Subcutaneous adipose tissue (tissue), 4 donors: ENCODE measurements around the gene CCSER2. TPM values are rescaled to one million over a fixed set of nuclear protein-coding genes. Genes with fewer than 3 reads are reported as not detected.

Experiments
- CTCF ChIP-seq: fragments of 450-650 bp; IDR thresholded peaks from one replicate; pipeline ENCODE4 v1.5.1; 2016; ENCODE audit warnings: low read depth, mild to moderate bottlenecking, control low read depth, antibody characterized with exemption, moderate library complexity
- total RNA-seq, 4 donors: library from RNA; depleted of rRNA; stranded (reverse); fragments of >200 nt; gene quantifications; one replicate each; pipeline ENCODE4 v1.1.0, GENCODE V29; 2016

Gene CCSER2, protein sequence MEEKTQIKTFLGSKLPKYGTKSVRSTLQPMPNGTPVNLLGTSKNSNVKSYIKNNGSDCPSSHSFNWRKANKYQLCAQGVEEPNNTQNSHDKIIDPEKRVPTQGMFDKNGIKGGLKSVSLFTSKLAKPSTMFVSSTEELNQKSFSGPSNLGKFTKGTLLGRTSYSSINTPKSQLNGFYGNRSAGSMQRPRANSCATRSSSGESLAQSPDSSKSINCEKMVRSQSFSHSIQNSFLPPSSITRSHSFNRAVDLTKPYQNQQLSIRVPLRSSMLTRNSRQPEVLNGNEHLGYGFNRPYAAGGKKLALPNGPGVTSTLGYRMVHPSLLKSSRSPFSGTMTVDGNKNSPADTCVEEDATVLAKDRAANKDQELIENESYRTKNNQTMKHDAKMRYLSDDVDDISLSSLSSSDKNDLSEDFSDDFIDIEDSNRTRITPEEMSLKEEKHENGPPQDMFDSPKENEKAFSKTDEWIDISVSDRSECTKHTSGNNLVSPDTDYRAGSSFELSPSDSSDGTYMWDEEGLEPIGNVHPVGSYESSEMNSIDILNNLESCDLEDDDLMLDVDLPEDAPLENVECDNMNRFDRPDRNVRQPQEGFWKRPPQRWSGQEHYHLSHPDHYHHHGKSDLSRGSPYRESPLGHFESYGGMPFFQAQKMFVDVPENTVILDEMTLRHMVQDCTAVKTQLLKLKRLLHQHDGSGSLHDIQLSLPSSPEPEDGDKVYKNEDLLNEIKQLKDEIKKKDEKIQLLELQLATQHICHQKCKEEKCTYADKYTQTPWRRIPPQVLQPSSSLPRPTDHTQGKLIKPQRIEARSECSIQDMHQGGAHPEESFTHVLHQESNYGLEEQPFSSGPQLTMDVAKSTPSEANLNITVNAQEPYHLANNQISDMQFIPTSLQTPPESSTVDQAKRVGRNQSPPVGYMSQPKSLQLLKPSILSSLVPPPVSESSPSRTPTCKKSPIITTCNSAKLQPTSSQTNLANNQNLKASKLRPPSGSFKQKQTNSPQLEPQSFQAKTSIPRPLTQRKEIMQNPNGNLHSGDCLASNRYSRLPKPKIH
- 10 to 100 TPM; 43.7 to 63.9 (median 58.1) TPM for total RNA-seq

GRCh38 chr10:84328418-84329195, at the start of gene CCSER2:
TSS of gene CCSER2 (plus strand) at chr10:84328589. CDS start at chr10:84371053, 42,464 bp downstream.
- TF ChIP-seq CTCF = no peak

GRCh38 chr10:84286695-84287094, 41.7 kb upstream of the CCSER2 start:
- TF ChIP-seq CTCF = no peak

- TF ChIP-seq CTCF = no peak
Measured at GRCh38 chr10:84288151-84288550, 40.2 kb upstream of the CCSER2 start.

DNA sequence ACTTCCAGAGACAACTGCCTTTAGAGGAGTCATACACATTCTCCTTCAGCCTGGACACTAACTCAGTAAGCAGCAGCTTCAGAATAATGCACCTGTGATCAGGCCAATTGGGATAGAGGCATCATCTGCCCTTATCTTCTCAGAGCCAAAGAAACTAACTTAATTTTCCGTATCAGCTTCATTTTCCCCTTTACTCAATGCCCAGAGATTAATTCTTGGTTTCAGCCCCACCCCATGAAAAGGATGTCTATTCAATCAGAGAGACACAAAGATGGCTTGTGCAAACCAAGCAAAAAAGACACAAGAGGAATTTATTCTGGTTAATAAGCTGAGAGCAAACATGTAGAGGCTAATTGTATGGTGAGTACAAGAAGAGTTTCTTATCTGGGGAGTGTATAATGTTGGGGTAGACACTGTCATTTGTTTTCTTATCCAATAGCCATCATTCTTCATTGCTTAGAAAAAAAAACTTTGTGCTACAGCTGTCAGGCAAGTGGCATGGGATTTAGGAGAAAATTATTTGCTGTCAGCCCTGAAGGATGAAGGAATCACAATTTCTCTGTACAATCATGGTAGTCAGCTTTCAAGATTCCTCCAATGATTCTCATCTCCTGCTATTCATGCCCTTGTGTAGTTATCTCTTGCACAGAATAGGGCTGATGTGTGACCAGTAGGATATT, 38.7 kb upstream of the CCSER2 start:
- no peak for TF ChIP-seq CTCF

DNA sequence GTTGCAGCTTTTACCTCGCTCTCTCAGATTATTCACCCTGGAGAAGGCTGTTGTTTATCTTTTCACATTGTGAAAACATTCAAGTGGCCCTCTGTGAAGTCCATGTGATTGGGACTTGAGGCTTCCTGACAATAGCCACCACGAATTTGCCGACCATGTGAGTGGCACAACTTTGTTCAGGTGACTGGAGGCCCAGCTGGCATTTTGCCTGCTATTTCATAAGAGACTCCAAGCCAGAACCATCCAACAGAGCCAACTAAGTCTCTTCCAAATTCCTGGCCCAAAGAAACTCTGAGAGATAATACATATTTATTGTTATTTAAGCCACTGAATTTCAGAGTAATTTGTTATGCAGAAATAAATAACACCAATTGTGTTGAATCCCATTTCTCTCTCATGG, 38.2 kb upstream of the CCSER2 start:
- no peak for TF ChIP-seq CTCF

DNA sequence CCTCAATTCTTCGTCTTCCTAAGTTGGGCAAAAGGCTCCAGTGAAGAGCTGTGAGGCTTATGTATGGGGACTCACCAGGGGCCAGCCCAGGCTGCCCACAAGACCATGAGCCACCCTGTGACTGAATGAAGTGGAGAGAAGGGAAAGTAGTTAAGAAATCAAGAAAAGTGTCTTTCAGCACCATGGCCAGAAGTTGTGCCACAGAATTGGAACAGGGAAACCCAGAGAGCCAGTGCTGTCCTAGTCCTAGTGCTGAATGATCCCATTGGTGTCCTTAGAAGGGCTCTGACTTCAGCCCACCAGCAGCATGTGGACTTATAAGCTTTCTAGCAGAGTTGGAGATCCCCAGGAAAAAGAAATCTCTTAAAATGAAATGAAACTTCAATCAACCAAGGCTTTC, 37.0 kb upstream of the CCSER2 start:
- no peak for TF ChIP-seq CTCF
